ENCODE data around the gene DUSP9.

Gene DUSP9

DNA sequence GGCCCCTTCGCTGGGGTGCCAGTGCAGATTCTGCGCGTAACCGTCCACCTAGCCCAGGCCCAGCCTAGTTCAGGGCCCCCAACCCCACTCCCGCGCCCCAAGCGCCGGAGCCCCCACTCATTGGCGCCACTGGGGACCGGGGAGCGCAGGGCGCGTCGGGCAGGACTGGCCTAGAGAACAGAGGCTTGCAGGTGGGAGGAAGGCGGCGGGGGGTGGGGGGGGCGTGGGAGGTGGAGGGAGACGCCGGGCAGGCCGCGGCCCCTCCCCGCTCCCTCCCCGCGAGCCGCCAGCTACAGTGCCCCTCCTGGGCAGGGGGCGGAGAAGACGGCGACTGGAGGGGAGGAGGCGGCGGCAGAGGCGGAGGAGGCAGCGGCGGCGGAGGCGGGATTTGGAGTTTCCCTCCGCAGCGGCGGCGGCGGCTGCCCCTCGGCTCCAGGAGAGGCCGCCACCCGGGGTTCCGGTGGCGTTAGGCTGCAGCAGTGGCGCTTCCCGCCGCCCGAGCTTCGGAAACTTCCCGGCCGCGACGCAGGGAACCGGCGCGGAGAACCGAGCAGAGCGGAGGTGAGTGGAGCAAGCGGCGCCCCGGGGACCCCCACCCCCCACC is 4.8 kb upstream of the DUSP9 start:
- Histone ChIP-seq H3K27ac (replicated peaks) (no peak overlapping the region), H3K4me3 (replicated peaks; ENCODE audit: insufficient read depth, low read length) (no peak overlapping the region), H3K27me3 (ENCODE audit: insufficient read depth, poor library complexity, severe bottlenecking) (peaks cover 45% of the 10 kb centered on the region)
- DNase-seq (ENCODE audit: low read depth in 1 of 2, low spot score in 1 of 2) = no peak
- TF ChIP-seq SPI1 (IDR thresholded peaks at IDR 0.05; ENCODE audit: borderline replicate concordance, low read depth) (no peak), POLR2AphosphoS5 (IDR thresholded peaks at IDR 0.05; ENCODE audit: low read depth) (no peak)

DNA sequence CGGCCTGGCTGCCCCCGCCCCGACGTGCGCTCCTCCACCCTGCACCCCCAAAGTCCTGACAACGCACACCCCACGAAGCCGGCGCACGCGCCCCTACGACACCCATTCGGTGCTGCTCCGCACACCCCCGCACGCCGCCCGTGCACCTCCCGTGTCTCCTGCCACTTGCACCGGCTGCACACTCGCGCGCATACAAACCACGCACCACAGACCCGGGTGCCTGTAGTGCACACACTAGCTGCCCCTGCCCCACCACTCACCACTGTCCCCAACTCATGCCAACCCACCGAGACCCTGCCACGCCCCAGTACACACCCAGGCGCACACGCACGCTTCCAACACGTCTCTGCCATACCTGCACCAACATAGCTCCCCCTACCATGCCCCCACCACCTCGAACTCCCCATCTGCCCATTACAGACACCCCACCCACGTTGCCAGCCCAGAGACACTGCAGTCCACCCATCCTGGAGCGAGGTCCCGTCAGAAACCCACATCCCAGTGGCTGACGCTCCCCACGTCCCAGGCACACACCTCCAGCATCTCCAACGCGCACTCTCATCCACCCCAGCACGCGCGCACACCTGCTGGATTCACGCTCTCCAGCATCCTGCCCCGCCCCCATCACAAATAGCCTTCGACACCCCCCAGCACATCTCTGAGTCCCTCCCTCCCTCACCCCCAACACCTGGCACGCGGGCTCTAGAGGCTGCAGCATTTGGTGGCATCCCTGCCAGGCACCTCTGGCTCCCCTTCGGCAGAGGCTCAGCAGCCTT is 4.2 kb upstream of the DUSP9 start:
- TF ChIP-seq GABPA (IDR thresholded peaks at IDR 0.05; ENCODE audit: low read depth) = no peak
- no peak for TF ChIP-seq POLR2AphosphoS5 (IDR thresholded peaks at IDR 0.05; ENCODE audit: low read depth)
- TF ChIP-seq, protein P1, sequence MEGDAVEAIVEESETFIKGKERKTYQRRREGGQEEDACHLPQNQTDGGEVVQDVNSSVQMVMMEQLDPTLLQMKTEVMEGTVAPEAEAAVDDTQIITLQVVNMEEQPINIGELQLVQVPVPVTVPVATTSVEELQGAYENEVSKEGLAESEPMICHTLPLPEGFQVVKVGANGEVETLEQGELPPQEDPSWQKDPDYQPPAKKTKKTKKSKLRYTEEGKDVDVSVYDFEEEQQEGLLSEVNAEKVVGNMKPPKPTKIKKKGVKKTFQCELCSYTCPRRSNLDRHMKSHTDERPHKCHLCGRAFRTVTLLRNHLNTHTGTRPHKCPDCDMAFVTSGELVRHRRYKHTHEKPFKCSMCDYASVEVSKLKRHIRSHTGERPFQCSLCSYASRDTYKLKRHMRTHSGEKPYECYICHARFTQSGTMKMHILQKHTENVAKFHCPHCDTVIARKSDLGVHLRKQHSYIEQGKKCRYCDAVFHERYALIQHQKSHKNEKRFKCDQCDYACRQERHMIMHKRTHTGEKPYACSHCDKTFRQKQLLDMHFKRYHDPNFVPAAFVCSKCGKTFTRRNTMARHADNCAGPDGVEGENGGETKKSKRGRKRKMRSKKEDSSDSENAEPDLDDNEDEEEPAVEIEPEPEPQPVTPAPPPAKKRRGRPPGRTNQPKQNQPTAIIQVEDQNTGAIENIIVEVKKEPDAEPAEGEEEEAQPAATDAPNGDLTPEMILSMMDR (IDR thresholded peaks at IDR 0.05; ENCODE audit: insufficient read depth, low read length) = no peak
- TF ChIP-seq, protein P2, sequence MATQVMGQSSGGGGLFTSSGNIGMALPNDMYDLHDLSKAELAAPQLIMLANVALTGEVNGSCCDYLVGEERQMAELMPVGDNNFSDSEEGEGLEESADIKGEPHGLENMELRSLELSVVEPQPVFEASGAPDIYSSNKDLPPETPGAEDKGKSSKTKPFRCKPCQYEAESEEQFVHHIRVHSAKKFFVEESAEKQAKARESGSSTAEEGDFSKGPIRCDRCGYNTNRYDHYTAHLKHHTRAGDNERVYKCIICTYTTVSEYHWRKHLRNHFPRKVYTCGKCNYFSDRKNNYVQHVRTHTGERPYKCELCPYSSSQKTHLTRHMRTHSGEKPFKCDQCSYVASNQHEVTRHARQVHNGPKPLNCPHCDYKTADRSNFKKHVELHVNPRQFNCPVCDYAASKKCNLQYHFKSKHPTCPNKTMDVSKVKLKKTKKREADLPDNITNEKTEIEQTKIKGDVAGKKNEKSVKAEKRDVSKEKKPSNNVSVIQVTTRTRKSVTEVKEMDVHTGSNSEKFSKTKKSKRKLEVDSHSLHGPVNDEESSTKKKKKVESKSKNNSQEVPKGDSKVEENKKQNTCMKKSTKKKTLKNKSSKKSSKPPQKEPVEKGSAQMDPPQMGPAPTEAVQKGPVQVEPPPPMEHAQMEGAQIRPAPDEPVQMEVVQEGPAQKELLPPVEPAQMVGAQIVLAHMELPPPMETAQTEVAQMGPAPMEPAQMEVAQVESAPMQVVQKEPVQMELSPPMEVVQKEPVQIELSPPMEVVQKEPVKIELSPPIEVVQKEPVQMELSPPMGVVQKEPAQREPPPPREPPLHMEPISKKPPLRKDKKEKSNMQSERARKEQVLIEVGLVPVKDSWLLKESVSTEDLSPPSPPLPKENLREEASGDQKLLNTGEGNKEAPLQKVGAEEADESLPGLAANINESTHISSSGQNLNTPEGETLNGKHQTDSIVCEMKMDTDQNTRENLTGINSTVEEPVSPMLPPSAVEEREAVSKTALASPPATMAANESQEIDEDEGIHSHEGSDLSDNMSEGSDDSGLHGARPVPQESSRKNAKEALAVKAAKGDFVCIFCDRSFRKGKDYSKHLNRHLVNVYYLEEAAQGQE (IDR thresholded peaks at IDR 0.05; ENCODE audit: insufficient replicate concordance, low read depth) = no peak
- no peak for TF ChIP-seq SPI1 (IDR thresholded peaks at IDR 0.05; ENCODE audit: borderline replicate concordance, low read depth)
- DNase-seq (ENCODE audit: low read depth in 1 of 2, low spot score in 1 of 2) = no peak
- Histone ChIP-seq H3K27ac (replicated peaks) (no peak overlapping the region), H3K4me3 (replicated peaks; ENCODE audit: insufficient read depth, low read length) (no peak overlapping the region), H3K27me3 (ENCODE audit: insufficient read depth, poor library complexity, severe bottlenecking) (peaks cover 50% of the 10 kb centered on the region)

DNA sequence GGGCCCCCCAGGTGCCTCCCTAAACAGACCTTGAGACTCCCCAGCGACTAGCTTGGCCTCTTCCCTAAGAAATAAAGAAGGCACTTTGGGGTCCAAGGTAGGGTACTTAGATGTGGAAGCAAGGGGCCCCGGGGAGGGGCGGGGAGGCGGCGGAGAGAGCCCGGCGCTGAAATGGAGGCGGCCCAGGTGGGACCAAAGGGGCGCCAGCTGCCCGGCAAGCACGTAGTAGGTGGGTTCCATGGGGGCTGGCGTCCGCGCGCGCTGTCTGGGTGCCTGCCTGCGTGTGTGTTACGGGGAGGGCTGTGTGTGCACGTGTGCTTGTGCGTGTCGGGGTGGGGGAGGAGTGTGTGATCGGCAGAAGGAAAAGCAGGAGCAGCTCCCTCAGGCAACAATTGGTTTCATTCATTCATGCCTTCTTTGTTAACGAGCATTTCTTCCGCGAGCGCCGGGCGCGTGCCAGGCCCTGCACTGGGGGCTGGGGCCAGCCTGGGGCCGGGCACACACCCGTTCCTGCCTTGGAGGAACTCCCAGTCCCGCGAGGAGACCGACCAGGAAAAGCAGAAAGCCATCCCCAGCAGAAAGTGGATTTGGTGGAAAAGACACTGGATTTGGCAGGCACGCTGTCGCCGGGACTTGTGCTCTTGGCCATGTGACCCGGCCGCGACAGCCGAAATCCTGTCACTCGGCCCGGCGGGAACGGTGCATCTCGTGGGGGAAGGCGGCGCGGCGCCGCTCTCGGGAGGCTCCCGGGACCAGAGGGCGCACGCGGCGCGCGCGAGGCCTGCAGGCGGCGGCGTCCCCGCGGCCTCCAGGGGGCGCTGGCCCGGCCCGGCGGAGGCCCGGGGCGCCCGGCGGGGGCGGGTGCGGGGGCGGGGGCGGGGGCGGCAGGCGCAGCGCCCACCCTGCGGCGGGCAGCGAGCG is 3.3 kb upstream of the DUSP9 start:
- DNase-seq (ENCODE audit: low read depth in 1 of 2, low spot score in 1 of 2) = no peak
- Histone ChIP-seq H3K4me3 (replicated peaks; ENCODE audit: insufficient read depth, low read length) (no peak overlapping the region), H3K27me3 (ENCODE audit: insufficient read depth, poor library complexity, severe bottlenecking) (peaks cover 50% of the 10 kb centered on the region)

DNA sequence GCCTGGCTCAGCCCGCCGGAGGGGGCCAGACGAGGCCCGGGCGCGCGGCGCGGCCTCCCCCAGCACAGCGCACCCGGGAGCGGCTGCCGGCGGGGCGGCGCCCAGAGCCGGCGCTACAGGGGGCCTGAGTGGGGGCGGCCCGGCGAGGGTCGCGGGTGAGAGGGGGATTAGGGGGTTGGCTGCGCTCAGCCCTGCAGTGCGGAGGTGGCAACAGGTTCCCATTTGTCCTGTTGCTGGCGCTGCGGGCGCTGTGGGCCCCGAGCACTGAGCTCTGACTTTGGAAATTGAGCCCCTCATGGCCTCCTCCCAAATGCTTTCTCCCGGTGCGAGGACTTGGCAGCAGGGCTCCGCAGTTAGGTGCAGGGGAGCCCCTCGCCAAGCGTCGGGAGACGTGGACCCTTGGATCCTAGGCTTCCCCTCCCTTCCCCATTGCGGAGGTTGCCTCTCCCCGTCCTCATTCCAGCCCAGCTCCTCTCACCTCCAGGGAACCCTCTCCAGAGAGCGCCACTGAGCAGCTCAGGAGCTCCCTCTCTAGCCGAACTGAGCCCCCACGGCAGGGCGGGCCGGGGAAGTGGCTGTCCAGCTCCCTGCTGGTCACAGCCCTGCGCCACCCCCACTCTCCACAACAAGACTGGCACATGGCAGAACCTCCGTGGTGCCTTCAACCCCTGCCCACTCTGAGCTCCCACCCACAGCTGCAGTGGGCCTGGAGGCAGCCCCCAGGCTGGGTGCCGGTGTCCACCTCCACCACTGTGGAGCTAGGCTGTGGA is 2.5 kb upstream of the DUSP9 start:
- H3K27me3 ChIP-seq (ENCODE audit: insufficient read depth, poor library complexity, severe bottlenecking) = peaks cover 50% of the 10 kb centered on the region
- no peak for DNase-seq (ENCODE audit: low read depth in 1 of 2, low spot score in 1 of 2)
- H3K4me3 ChIP-seq (replicated peaks; ENCODE audit: insufficient read depth, low read length) = no peak overlapping the region
- TF ChIP-seq GABPA (IDR thresholded peaks at IDR 0.05; ENCODE audit: low read depth) (no peak), POLR2AphosphoS5 (IDR thresholded peaks at IDR 0.05; ENCODE audit: low read depth) (no peak), SPI1 (IDR thresholded peaks at IDR 0.05; ENCODE audit: borderline replicate concordance, low read depth) (no peak)
- TF ChIP-seq, protein P2 (IDR thresholded peaks at IDR 0.05; ENCODE audit: insufficient replicate concordance, low read depth) = no peak
- TF ChIP-seq, protein P1 (IDR thresholded peaks at IDR 0.05; ENCODE audit: insufficient read depth, low read length) = no peak
- H3K27ac ChIP-seq (replicated peaks) = no peak overlapping the region

More for the DNA sequence above, 3.3 kb upstream of the DUSP9 start:
- H3K27ac ChIP-seq (replicated peaks) = no peak overlapping the region
- TF ChIP-seq SPI1 (IDR thresholded peaks at IDR 0.05; ENCODE audit: borderline replicate concordance, low read depth) = no peak

All from HL-60 (cell line).